PFSK-1 (cell line): ENCODE results near the gene FRMD4A.

Source experiments
- POLR2AphosphoS5 ChIP-seq: IDR thresholded peaks from 2 replicates; pipeline ENCODE4 v1.6.1; 2012; ENCODE audit warnings: low read depth, mild to moderate bottlenecking, control low read depth, low read length, moderate library complexity
- SIN3A ChIP-seq: IDR thresholded peaks from 2 replicates; pipeline ENCODE4 v1.6.1; 2012; ENCODE audit warnings: mild to moderate bottlenecking, low read length, moderate library complexity, borderline replicate concordance; ENCODE audit not compliant: insufficient read depth
- TAF1 ChIP-seq: IDR thresholded peaks from 2 replicates; pipeline ENCODE4 v1.6.1; 2012; ENCODE audit warnings: low read length, control low read depth, borderline replicate concordance; ENCODE audit not compliant: insufficient read depth
- TF ChIP-seq, protein P1 (sequence below), 2 experiments: IDR thresholded peaks; 2 replicates each; pipeline versions ENCODE4 v1.6.1 to v1.8.0; 2011 to 2012; ENCODE audit warnings: low read depth in 2 of 2, low read length in 2 of 2, control low read depth in 1 of 2, inconsistent platforms in 1 of 2, mild to moderate bottlenecking in 1 of 2, moderate library complexity in 1 of 2; ENCODE audit not compliant: insufficient read depth in 1 of 2

DNA sequence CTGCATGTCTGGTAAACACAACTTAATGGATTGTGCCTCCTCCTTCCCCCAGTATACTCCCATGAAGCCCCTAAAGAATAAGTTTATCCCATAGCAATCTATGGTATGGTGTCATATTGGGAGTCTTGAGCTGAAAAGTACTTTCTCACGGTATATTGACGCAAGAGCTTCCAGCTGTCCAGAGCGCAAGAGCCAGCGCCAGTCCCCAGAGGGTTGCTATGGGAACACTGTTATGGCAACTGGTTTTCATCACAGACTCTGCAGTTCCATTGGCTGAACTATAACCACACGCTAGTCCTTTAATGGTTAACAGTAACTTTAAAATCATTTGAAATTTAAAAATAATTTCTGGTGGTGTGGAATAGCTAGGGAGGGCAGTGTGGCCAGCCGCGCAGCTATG lies 697.0 kb downstream of the FRMD4A start:
- TF ChIP-seq TAF1: no peak
- TF ChIP-seq POLR2AphosphoS5: no peak
- no peak for TF ChIP-seq SIN3A
- TF ChIP-seq, protein P1, sequence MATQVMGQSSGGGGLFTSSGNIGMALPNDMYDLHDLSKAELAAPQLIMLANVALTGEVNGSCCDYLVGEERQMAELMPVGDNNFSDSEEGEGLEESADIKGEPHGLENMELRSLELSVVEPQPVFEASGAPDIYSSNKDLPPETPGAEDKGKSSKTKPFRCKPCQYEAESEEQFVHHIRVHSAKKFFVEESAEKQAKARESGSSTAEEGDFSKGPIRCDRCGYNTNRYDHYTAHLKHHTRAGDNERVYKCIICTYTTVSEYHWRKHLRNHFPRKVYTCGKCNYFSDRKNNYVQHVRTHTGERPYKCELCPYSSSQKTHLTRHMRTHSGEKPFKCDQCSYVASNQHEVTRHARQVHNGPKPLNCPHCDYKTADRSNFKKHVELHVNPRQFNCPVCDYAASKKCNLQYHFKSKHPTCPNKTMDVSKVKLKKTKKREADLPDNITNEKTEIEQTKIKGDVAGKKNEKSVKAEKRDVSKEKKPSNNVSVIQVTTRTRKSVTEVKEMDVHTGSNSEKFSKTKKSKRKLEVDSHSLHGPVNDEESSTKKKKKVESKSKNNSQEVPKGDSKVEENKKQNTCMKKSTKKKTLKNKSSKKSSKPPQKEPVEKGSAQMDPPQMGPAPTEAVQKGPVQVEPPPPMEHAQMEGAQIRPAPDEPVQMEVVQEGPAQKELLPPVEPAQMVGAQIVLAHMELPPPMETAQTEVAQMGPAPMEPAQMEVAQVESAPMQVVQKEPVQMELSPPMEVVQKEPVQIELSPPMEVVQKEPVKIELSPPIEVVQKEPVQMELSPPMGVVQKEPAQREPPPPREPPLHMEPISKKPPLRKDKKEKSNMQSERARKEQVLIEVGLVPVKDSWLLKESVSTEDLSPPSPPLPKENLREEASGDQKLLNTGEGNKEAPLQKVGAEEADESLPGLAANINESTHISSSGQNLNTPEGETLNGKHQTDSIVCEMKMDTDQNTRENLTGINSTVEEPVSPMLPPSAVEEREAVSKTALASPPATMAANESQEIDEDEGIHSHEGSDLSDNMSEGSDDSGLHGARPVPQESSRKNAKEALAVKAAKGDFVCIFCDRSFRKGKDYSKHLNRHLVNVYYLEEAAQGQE (IDR thresholded peaks at IDR 0.05; ENCODE audit: insufficient read depth in 1 of 2, low read depth in 2 of 2, low read length in 2 of 2): no peak
